Raji (cell line): Measurements from ENCODE around the gene CD300LF.
A peak's percentile ranks its signal among the peaks of the same experiment; 100 is the strongest.

Experiments used
- POLR2A ChIP-seq: IDR thresholded peaks from 2 replicates; pipeline ENCODE4 v1.6.1; 2011; ENCODE audit warnings: low read depth, low read length, control low read depth; ENCODE audit not compliant: insufficient read depth

The CD300LF gene

DNA sequence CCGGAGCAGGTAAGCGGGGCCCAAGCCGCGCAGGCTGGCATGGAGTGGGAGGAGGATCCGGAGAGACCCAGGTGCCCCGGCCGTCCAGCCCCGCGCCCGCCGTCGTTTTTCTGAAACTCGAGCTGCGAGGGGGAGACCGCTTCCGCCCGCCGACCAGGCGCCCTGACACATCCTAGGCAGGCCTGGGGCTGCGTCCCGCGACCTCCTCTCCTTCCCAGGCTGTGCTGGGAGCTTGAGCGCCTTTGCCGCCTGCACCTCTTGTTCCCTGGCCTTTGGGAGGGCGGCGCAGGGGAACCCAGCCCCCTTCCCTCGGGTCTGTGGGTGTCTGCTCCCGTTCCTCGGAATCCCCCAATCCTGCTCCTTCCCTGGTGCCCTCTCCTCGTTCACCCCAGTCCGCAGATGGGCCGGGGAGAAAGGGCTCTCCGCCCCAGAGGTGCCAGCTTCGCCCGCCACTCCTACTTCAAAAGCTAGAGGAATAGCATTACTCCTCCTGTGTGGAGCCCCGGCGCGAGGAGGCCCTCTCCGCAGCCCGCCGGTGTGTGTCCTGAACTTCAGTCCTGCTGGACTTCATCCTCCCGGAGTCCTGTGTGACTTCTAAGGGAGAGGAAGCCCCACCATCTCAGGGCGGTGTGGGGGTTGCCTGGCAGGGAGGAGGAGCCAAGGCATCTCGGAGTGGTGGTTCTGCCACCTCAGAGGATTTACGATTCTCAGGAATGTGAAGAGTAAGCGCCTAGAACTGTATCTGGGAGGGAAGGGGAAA, 36.7 kb upstream of the CD300LF start:
- TF ChIP-seq POLR2A = no peak

DNA sequence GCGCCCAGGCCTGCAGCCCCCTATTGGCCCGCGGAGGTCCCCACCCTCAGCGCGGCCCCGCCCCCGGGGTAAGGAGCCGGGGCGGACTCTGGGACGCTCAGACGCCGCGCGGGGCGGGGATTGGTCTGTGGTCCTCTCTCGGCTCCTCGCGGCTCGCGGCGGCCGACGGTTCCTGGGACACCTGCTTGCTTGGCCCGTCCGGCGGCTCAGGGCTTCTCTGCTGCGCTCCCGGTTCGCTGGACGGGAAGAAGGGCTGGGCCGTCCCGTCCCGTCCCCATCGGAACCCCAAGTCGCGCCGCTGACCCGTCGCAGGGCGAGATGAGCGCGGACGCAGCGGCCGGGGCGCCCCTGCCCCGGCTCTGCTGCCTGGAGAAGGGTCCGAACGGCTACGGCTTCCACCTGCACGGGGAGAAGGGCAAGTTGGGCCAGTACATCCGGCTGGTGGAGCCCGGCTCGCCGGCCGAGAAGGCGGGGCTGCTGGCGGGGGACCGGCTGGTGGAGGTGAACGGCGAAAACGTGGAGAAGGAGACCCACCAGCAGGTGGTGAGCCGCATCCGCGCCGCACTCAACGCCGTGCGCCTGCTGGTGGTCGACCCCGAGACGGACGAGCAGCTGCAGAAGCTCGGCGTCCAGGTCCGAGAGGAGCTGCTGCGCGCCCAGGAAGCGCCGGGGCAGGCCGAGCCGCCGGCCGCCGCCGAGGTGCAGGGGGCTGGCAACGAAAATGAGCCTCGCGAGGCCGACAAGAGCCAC, 36.0 kb upstream of the CD300LF start, which contains the start of gene NHERF1:
Gene NHERF1, plus strand, starts transcription at position 100 of the 750 bp plus-strand sequence. Its CDS starts 219 bp downstream, at position 319.
- peak; percentile 97 for TF ChIP-seq POLR2A

DNA sequence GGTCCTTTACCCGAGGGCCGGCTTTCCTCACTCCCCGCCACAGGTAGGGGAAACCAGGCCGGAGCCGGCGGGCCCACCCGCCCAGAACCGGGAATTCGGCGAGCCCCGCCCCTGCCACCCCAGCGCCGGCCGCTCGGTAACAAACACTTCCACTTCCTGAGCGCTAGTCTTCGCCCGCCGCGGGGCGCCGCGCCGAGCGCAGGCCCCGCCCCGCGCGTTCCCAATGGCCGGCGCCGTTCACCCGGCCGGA, 35.5 kb upstream of the CD300LF start:
- no peak for TF ChIP-seq POLR2A

DNA sequence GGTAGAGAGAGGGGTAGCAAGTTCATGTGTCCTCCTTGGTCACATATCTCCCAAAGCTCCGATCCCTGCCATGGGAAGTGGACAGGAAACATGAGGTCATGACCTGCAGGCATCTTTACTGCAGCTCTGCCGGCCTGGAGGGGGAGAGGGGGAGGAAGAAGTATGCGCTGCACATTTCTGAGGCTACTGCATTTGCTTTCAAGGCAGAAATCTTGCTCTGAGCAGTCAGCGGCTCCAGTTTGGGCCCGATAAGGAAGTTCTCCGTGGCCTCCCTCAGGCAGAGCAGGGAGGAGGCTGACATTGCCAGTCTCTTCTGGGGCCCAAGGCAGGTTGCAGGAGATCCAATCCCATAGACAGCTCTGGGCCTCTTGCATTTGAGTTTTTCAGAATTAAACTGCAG, 34.2 kb upstream of the CD300LF start:
- TF ChIP-seq POLR2A = no peak

DNA sequence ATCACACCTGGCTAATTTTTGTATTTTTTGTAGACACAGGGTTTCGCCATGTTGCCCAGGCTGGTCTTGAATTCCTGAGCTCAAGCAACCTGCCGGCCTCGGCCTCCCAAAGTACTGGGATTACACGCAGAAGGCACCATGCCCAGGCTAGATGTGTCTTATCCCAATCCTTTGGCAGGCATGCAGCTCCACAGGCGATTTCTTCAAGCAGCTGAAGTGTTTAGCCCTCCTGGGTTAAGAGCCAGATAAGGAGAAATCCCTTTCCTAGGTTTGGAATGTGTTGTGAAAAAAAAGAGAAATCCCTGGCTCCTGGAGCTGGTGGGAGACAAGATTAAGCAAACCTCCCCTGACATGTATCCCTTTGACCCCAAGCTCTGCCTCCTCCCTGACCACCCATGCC, 33.7 kb upstream of the CD300LF start:
- no peak for TF ChIP-seq POLR2A

DNA sequence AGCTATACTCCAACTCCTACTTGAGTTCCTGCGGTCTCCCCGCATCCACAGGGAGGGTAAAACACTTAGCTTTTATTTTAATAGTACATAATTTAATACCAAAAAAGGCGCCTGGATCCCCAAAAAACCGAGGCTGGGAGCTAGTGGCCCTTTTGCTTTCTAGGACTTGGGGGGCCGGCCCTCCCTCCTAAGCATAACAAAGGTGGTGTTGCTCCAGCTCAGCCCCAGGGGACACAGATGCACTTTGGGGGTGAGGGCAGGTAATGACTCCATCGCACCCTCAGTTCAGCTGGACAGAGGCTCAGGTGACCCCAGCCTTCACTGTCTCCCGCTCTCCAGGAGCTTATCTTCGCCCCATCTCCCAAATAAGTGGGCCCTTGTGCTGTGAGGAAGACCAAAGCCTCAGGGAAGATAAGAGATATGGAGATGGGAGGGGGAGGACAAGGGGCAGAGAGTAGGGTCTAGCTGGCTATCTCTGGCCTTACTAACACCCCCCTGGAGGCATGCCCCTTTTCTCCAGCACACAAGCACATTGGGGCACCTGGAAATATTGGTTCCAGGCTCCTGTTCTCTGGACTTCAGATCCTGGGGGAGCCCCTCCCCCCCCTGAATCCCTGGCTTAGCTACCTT, 32.9 kb upstream of the CD300LF start:
- TF ChIP-seq POLR2A = no peak

DNA sequence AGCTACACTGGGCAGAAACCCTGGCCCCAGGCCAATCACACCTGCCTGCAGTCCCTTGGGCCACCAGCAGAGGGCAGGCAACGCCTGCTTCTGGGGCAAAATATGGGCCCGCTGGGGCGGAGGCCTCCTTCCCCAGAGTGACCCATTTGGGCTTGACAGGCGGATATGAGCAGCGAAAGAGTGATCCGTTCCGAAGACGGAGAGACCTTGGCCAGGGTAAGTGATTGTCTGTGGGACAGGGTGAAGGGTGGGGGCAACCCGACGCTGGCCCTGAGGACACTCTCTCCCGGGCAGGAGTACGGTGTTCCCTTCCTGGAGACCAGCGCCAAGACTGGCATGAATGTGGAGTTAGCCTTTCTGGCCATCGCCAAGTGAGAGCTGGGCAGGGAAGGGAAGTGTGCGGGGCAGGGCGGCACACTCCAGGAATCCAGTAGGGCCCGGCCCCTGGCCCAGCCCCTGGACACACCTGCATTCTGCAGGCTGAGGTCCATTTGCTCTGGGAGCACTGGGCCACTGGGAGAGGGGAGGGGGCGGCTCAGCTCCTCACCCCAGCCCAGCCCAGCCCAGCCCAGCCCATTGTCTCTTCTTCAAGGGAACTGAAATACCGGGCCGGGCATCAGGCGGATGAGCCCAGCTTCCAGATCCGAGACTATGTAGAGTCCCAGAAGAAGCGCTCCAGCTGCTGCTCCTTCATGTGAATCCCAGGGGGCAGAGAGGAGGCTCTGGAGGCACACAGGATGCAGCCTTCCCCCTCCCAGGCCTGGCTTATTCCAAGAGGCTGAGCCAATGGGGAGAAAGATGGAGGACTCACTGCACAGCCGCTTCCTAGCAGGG, 32.2 kb upstream of the CD300LF start:
- no peak for TF ChIP-seq POLR2A

DNA sequence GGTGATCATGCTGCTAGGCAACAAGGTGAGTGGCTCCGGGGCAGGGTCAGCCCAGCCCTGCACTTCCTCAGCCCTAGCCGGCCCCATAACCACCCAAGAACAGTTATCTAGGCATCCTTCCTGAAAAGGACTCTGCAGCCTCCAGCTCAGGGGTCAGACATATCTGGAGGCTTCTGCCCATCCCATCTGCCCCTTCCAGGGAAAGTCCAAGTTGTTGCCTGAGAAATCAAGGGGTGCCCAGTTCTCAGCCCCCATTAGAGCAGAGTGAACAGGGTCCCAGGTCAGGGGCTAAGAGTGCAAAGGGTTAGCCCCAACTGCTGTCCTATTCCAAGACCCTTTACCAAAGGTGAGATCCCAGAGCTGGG, 31.6 kb upstream of the CD300LF start:
- TF ChIP-seq POLR2A = no peak

DNA sequence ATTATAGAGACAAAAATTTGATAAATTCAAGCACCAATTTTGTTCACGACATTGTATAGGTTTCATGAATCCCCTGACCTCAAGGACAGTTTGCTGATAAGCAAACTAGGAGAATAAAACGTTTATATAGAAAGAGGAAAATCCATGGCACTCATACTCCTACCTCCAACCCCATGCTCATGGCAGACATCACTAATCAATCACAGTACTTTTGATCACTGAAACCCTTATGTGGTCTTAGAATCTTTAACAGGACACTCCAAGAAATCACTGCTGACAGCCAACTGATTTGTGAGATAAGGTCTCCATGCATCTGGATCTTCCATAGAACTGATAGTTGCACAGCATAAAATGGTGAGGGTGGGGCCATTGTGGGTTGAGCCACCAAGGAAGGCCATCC, 31.0 kb upstream of the CD300LF start:
- TF ChIP-seq POLR2A = no peak

DNA sequence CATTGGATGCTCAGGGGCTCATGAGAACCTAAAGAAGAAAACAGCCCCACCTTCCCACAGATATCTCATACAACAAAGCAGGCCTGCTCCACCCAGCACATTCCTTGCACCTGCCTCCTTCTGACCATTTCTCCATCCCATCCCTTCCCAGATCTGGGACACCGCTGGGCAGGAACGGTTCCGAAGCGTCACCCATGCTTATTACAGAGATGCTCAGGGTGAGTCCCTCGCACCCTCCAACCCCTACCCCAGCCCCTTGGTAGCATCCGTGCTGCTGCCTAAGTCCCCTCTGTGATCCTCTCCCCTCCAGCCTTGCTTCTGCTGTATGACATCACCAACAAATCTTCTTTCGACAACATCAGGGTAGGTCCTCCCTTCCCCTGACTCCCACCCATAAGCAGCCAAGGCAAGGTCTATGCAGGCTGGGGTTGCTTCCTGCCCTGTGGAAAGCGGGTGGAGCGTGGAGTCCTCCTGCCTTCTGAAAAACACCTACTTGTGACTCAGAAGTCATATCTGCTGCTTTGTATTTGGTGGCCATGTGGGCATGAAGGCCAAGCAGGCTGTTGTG, 30.3 kb upstream of the CD300LF start:
- no peak for TF ChIP-seq POLR2A

DNA sequence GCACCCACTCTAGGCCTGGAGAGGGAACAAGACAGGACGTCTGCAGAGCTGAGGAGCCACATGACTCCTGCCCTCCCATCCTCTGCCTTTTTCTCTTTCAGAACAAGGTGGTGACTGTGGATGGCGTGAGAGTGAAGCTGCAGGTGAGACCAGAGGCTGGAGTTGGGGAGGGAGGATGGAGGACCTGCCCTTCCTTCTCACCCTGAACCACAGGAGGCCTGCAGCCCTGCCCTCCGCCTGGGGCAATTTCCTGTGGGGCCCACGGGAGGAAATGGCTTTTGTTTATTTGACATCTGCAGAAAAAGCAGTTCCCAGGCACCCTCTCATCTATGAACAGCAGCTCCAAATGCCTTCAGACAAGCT, 29.4 kb upstream of the CD300LF start:
- 0 out of 2 replicates have a peak, but pooled peaks have one; percentile 23 for TF ChIP-seq POLR2A

DNA sequence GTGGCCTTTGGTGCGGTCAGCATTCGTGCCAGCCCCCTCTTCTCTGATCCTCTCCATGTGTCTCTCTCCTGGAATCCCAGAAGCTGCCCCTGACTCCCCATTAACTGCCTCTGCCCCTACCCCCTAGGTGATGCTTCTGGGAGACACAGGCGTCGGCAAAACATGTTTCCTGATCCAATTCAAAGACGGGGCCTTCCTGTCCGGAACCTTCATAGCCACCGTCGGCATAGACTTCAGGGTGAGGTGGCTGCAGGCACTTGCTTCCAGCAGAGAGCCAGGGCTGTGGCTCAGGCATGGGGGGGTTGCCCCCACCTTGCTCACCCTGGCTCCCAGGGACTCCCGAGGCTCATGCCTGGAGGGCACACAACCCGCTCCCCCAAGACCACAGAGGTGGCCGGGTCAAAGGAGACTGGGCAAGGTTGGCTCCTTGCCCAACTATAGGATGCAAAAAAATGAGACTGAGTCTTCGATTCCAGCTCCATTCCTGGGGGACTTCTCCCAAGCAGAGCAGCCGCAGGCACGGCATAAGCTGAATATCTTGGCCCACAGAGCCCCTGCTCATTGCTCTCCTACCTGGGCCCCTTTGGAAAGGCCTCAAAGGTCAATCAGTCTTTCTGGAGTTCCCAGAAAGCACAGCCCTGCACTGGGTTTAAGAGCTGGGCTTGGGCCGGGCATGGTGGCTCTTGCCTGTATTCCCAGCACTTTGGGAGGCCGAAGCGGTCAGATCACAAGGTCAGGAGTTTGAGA, 28.1 kb upstream of the CD300LF start:
- no peak for TF ChIP-seq POLR2A

DNA sequence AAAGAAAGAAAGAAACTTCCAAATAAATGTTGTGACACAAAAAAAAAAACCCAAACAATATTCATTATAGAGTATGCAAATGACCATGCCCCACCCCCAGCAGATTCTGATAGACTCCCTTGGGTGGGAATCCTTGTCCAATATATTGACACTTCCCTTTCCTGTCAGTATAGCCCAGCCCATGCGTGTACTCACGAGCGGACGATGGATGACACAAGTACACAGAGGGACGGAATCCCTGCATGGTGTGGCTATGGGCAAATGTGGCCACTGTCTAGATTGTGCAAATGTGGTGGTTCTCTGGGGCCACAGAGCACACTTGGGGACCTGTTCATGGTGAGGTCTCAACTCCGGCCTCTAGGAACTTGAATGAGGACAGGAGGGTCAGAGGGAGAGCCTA, 27.4 kb upstream of the CD300LF start:
- no peak for TF ChIP-seq POLR2A

DNA sequence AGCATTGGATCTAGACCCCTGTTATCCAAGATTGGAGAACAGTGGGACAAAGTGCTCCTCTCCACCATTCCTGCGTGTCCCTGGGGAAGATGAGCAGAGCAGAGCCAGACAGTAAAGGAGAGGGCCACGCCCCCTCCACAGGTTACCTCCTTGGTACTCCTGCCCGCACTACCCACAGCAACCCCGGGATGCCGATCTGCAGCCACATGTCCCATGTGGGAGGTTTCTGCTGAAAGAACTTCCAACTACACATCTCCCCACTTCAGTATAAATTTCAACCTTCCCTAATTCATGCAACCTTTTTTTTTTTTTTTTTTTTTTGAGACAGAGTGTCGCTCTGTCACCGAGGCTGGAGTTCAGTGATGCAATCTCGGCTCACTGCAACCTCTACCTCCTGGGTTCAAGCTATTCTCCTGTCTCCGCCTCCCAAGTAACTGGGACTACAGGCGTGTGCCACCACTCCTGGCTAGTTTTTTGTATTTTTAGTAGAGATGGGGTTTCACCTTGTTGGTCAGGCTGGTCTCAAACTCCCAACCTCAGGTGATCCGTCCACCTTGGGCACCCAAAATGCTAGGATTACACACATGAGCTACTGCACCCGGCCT, 26.6 kb upstream of the CD300LF start:
- TF ChIP-seq POLR2A = no peak
